Measurements from ENCODE around the gene IFTAP. TPM values are rescaled to one million over a fixed set of nuclear protein-coding genes. Genes with fewer than 3 reads are reported as not detected.

The IFTAP gene
- total RNA-seq, 1 experiment from 2014 or later, result 13.8 TPM

Other genes with a start within 250 kb of the IFTAP start
- 9.3 TPM for gene TRAF6, start 84.2 kb upstream of the IFTAP start, total RNA-seq (2021; ENCODE audit: unreplicated experiment)
- 0.54 TPM for gene RAG1, start 26.5 kb upstream of the IFTAP start, total RNA-seq (2021; ENCODE audit: unreplicated experiment)
- gene RAG2, start 3.7 kb downstream of the IFTAP start, total RNA-seq (2021; ENCODE audit: unreplicated experiment), result not detected